ENCODE measurements around the gene SH2D3C. TPM values are rescaled to one million over a fixed set of nuclear protein-coding genes. Genes with fewer than 3 reads are reported as not detected.
A peak's percentile ranks its signal among the peaks of the same experiment; 100 is the strongest.

SH2D3C gene
- total and polyA plus RNA-seq, 2 of the 4 experiments (the other 2 are of a cell fraction) = under 0.01 to 0.24 TPM

DNA sequence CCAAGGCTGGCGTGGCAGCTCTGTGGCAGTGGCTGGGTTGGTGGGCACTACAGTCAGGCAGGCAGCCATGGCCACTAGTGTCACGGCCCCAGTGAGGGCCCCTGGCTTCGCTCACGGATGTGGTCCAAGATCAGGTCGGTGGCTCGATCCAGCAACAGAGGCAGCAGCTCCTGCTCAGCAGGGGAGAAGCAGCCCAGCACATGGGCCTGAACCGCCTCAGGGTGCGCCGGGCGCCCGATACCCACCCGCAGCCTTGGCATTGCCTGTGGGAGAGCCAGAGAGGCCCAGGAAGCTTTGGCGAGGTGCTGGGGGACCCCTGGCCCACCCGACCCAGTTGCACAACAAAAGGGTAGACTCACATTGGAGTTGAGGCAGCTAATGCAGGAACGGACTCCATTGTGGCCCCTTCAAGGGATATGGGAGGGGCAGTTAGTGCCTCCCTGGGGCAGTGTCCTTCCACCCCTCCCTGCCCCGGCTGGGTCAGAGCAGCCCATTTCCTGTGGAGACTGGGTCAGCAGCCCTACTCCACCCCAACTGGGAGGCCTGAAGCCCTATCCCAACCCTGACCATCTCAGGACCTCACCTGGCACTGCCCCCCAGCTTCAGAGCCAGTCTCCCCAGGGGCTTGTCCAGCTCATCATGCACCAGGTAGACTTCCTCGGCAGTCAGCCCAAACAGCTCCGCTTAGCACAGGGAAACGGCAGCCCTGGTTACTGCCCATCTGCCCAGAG lies 64.3 kb downstream of the SH2D3C start:
- Histone ChIP-seq H3K79me1 (ENCODE audit: low read depth in 1 of 2, low read length in 2 of 2) (peaks cover 2 to 14% of the 10 kb centered on the region in 2 experiments; a peak in 3 of 4 replicates), H3K4me3 (ENCODE audit: insufficient read depth, low read depth, low read length) (peak overlapping the region; percentile 14; the same call in 1 of the 2 replicates), H4K20me1 (ENCODE audit: insufficient read depth, low read length) (peaks cover 7% of the 10 kb centered on the region), H3K9ac (ENCODE audit: low read depth, low read length) (no peak overlapping the region; the same call in 1 of the 2 replicates), H2BK15ac (ENCODE audit: low read depth, low read length) (no peak overlapping the region), H4K5ac (ENCODE audit: low read depth, low read length) (no peak overlapping the region), H2BK5ac (ENCODE audit: low read depth, low read length, poor library complexity, severe bottlenecking) (no peak overlapping the region), H3K56ac (ENCODE audit: extremely low read depth, insufficient read depth, low read length) (no peak overlapping the region), H2AFZ (replicated peaks; ENCODE audit: low read length, poor library complexity) (peak overlapping the region; percentile 79), H2AK9ac (replicated peaks; ENCODE audit: low read depth, low read length, poor library complexity) (peak overlapping the region; percentile 87), H3K36me3 (ENCODE audit: control insufficient read depth, insufficient read depth, low read length) (no peaks in the 10 kb centered on the region), H3K9me3 (ENCODE audit: control insufficient read depth, insufficient read depth, low read length) (no peaks in the 10 kb centered on the region), H3K23ac (ENCODE audit: low read depth, low read length) (peak overlapping the region; percentile 87; the same call in 1 of the 2 replicates), H4K91ac (ENCODE audit: insufficient read depth, low read depth, low read length) (no peak overlapping the region), H3K14ac (replicated peaks; ENCODE audit: low read depth, low read length) (0 out of 2 replicates have a peak overlapping the region, but pooled peaks have one; percentile 51), H3K27me3 (ENCODE audit: control insufficient read depth, insufficient read depth, low read length) (no peaks in the 10 kb centered on the region), H3K4ac (ENCODE audit: low read depth, low read length) (no peak overlapping the region), H3K9me1 (ENCODE audit: insufficient read depth, low read length) (no peaks in the 10 kb centered on the region; the same call in 1 of the 2 replicates), H2BK20ac (ENCODE audit: low read depth, low read length) (no peak overlapping the region), H2BK120ac (ENCODE audit: low read depth, low read length) (no peak overlapping the region), H3K4me1 (ENCODE audit: control insufficient read depth, insufficient read depth, low read length) (peaks cover 7% of the 10 kb centered on the region), H3K27ac (ENCODE audit: insufficient read depth, low read length) (no peak overlapping the region), H3K4me2 (ENCODE audit: low read depth, low read length) (peak overlapping the region; percentile 81), H4K8ac (ENCODE audit: low read depth in 2 of 2, low read length in 2 of 2) (no peak overlapping the region; a peak in 1 of 4 replicates), H2AK5ac (ENCODE audit: low read depth, low read length) (0 out of 2 replicates have a peak overlapping the region, but pooled peaks have one; percentile 59), H3K18ac (ENCODE audit: low read depth, low read length) (no peak overlapping the region)
- BruUV-seq (replicated peaks) = no TSS peak
- ChIA-PET CTCF (interaction anchor here (0.6 to 2.0 kb wide), 2 partner anchors 21 to 69 kb away, joined by 3 to 7 read pairs; partner anchors contain the start of gene TOR2A), POLR2A (ENCODE audit: unreplicated experiment) (no interaction called here)
- in situ Hi-C loops (cut with MboI; ENCODE audit: low sequenced_read_pairs) = no loop called here
- intact Hi-C loops (cut with micrococcal nuclease) = no loop called here
- dilution Hi-C loops (cut with HindIII; ENCODE audit: low sequenced_read_pairs, unreplicated experiment) = no loop called here
- WGBS, 2 experiments (ENCODE audit: extremely low coverage in 2 of 2, insufficient read length in 1 of 2) = 96% methylated on average over 7 of the region's 19 CpGs; no CpG with 5 or more reads in 1 of the 2 experiments
- no peak for DNase-seq
- no peak for ATAC-seq (ENCODE audit: low read depth)
- TF ChIP-seq SMC3 (IDR thresholded peaks at IDR 0.05; ENCODE audit: low read depth, low read length) (no peak), CHD1 (IDR thresholded peaks at IDR 0.05; ENCODE audit: low read depth, low read length) (no peak), MXI1 (IDR thresholded peaks at IDR 0.05; ENCODE audit: borderline replicate concordance, low read depth, low read length) (no peak), BHLHE40 (IDR thresholded peaks at IDR 0.05; ENCODE audit: low read depth, low read length) (no peak), NFE2L2 (IDR thresholded peaks at IDR 0.05; ENCODE audit: low read depth, low read length) (no peak), FOS (IDR thresholded peaks at IDR 0.05; ENCODE audit: low read depth, low read length) (no peak), RFX5 (IDR thresholded peaks at IDR 0.05; ENCODE audit: low read depth, low read length) (no peak), MAZ (IDR thresholded peaks at IDR 0.05; ENCODE audit: borderline replicate concordance, low read depth, low read length) (no peak), RCOR1 (IDR thresholded peaks at IDR 0.05; ENCODE audit: insufficient replicate concordance, low read length) (no peak), POLR2A (IDR thresholded peaks at IDR 0.05; ENCODE audit: low read depth, low read length) (no peak), CEBPB (IDR thresholded peaks at IDR 0.05; ENCODE audit: low read depth, low read length) (no peak)
- TF ChIP-seq, protein P1, sequence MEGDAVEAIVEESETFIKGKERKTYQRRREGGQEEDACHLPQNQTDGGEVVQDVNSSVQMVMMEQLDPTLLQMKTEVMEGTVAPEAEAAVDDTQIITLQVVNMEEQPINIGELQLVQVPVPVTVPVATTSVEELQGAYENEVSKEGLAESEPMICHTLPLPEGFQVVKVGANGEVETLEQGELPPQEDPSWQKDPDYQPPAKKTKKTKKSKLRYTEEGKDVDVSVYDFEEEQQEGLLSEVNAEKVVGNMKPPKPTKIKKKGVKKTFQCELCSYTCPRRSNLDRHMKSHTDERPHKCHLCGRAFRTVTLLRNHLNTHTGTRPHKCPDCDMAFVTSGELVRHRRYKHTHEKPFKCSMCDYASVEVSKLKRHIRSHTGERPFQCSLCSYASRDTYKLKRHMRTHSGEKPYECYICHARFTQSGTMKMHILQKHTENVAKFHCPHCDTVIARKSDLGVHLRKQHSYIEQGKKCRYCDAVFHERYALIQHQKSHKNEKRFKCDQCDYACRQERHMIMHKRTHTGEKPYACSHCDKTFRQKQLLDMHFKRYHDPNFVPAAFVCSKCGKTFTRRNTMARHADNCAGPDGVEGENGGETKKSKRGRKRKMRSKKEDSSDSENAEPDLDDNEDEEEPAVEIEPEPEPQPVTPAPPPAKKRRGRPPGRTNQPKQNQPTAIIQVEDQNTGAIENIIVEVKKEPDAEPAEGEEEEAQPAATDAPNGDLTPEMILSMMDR (conservative IDR thresholded peaks at IDR 0.05; ENCODE audit: low read depth, low read length) = no peak
- TF ChIP-seq, protein P2, sequence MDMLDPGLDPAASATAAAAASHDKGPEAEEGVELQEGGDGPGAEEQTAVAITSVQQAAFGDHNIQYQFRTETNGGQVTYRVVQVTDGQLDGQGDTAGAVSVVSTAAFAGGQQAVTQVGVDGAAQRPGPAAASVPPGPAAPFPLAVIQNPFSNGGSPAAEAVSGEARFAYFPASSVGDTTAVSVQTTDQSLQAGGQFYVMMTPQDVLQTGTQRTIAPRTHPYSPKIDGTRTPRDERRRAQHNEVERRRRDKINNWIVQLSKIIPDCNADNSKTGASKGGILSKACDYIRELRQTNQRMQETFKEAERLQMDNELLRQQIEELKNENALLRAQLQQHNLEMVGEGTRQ (IDR thresholded peaks at IDR 0.05; ENCODE audit: low read depth, low read length) = no peak
- TF ChIP-seq, protein P3, sequence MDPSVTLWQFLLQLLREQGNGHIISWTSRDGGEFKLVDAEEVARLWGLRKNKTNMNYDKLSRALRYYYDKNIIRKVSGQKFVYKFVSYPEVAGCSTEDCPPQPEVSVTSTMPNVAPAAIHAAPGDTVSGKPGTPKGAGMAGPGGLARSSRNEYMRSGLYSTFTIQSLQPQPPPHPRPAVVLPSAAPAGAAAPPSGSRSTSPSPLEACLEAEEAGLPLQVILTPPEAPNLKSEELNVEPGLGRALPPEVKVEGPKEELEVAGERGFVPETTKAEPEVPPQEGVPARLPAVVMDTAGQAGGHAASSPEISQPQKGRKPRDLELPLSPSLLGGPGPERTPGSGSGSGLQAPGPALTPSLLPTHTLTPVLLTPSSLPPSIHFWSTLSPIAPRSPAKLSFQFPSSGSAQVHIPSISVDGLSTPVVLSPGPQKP (IDR thresholded peaks at IDR 0.05; ENCODE audit: borderline replicate concordance, low read depth, low read length) = no peak

All from IMR-90 (cell line).